Measurements from ENCODE around the gene PEMT.

The PEMT gene

DNA sequence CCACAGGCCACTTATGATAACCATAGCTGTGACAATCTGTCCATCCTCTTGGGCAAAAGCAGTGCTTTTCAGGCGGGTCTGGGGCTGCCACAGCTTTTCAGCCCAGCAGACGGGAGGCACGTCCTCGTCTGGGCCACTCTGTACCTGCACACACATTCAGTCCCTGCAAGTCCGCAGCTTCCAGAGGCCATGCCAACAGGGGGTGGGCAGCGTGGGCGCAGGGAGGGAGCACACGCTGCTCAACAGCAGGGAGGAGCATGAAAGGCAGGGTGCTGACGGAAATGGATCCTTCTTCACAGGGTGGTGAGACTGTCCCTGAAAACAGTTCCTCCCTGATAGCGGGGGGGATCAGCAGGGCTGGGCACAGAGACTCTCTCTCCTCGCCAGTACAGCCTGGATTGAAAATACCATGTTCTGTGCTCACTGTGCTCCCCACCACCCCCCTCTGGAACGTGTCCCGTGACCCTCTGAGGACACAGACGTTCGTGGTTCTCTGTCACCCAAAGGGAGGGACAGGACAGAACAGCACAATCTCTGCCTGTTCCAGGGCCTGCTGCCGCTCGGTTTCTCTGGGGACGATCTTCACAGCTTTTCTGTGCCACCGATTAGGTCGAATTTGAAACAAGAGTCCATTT lies 41.7 kb downstream of the PEMT start:
- DNase-seq, result no peak

DNA sequence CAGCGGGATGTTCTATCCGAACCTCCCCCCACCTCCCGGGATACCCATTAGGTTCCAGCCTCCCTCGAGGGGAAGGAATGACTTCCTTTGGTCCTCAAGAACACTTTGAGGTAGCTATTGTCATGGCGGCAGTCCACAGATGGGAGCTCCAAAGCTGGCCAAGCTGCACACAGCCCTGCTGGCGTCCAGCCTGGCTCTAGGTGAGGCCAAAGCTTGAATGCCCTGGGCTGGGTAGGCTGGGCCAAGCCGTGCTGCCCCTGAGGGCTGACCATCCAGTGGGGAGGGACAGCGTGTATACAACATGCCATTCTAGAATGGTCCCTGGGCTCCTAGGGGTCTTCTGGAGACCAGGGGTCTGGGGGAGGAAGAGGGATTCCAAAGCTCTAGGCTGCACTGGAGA lies 43.5 kb downstream of the PEMT start:
- no peak for DNase-seq

DNA sequence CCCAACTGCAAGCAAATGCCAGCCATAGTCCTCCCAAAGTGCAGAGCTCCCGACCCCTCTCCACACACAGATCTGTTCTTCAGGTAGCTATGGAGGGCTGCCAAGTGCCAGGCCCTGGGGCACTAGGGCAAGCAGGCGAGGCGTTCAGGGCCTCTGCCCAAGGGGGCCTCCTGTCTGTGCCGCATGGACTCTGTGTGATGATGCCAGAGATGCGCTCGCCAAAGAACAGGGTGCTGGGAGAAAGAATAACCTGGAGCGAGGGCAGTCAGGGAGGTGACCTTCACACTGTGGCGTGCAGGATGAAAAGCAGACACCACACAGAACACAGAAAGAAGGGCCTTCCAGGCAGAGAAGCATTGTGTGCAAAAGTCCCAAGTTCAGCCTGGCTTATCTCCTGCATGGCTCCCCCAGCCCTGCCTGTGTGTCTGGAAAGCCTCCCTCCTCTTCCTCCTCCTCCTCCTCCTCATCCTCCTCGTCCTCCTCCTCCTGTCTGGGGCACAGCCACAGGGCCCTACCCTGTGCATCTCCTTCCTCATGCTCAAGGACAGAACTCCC lies 44.2 kb downstream of the PEMT start:
- DNase-seq, result no peak

DNA sequence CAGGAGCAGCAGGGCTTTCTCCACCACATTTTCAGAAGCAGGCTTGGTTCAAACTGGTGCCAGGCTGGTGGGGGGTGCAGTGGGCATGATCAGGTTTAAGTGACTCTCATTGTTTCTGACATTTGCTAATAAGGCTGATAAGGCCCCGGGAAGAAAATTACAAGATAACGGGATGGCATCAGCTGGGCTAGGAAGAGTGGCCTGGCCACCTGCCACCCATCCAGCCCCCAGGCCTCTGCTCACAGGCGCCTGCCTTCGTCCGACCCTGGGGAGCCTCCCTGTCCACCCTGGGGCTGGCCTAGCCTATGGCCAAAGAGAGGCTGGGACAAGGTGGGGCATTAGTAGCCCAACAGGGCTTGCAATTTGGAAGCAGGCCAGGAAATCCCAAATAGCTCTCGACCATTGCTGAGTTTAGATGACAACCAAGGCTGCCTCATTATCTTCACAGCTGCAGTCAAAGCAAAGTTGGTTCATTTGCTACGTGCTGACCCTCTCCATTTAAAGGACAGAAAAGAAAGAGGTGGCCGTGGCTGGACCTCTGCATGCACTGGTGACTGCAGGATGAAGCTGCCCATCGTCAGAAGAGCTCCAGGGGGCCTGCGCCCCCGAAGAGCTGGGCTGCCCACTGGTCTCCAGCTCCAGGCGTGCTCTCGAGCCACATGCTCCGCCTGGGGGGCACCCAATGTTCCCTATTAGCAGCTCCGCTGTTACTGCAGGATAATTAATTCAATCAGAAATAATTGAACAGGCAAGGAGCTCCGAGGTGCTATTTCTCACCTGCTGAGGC lies 44.9 kb downstream of the PEMT start:
- DNase-seq, result no peak

DNA sequence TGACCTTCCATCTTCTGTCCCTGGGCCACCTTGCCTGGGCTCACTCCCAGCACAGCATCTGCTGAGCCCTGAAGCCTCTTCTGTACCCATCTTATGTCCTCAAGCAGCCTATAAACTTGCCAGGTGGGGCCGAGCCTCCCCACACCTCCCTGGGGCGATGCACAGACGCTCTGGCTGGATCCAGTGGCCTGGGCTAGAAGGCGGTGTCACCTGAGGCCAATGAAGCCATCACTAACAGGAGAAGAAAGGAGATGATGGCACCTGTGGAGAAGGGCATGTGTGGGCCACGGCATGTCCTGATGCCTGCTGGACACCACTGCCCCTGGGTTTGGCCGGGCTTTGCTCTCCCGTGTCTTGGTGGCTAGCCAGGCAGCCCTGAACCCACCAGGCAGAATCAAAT lies 45.5 kb downstream of the PEMT start:
- no peak for DNase-seq

DNA sequence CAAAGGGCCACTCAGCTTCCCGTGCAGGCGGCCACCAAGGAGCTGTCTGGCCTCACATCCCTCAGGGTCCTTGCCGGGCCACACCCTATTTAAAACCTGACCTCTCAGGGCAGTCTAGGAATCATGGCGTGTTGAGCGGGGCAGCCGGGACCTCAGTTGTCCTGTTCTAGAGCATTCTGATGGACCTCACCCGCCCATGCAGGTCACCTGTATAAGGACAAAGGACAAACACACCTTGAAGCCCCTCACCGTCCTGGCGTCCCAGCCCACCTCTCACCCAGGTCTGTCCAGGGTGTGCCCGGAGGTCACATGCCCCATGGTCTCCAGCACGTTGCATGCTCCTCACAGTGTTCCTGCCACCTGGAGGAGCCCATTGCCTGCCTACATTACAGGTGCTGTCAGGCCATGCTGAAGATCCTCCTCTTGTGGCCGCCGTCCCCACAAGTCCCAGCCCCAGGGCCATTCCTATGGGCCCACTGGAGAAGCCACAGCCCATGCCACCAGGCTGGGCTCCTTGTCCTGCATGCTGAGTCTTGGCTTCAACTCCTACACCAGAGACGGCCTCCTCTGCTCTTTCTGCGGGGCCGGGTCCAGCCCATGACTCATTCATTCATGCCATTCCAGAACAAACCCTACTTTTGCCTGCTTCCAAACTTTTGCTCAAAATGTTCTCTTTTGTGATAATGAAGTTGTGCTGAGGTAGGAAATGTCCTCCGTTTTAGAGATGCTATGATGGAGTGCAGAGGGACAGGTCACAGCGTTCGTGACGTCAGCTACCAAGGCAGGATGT lies 46.3 kb downstream of the PEMT start:
- no peak for DNase-seq

DNA sequence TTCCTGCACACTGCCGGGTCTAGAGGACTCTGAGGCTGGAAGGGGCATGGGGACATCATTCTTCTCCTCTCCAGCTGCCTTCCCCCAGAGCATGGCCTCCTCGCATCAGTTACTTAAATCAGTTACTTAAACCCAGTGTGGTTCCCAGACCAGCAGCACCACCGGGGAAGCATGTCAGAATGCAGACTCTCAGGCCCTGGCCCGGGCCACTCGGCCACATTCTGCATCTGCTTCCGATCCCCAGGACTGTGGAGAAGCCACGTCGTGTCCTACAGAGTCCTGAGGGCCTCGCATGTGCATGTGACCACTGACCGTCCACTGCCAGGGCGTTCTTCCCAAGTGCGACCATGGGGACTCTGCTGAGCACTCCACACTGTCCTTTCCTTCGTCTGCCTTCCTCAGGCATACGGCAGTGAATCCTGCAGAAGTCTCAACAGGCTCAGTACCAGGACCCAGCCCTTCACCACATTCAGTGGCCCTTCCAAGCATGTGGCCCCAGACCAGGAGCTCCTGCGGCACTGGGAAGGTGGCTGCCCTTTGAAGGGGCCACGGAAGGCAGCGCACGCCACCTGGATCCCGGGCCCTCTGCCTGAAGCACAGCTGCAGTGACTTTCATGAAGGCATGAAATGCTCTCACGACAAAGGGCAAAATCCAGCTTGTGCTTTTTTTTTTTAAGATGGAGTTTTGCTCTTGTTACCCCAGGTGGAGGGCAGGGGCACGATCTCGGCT lies 48.4 kb downstream of the PEMT start:
- no peak for DNase-seq

DNA sequence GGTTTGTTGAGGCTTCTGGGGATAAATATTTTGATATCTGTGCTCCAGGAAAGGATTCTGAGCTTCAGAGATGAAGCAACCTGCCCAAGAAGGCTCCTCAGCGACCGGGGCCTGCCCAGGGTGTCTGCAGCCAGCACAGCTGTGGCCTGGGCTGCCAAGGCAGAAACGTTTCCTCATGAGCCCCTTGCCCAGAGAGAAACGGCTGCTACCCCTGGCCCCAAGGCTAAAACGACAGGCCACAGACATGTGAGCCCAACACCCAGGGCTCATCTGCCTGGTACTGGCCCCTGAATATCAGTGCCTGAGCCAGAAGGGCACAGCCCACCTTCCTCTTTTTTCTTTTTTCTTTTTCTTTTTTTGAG lies 49.9 kb downstream of the PEMT start:
- no peak for DNase-seq

DNA sequence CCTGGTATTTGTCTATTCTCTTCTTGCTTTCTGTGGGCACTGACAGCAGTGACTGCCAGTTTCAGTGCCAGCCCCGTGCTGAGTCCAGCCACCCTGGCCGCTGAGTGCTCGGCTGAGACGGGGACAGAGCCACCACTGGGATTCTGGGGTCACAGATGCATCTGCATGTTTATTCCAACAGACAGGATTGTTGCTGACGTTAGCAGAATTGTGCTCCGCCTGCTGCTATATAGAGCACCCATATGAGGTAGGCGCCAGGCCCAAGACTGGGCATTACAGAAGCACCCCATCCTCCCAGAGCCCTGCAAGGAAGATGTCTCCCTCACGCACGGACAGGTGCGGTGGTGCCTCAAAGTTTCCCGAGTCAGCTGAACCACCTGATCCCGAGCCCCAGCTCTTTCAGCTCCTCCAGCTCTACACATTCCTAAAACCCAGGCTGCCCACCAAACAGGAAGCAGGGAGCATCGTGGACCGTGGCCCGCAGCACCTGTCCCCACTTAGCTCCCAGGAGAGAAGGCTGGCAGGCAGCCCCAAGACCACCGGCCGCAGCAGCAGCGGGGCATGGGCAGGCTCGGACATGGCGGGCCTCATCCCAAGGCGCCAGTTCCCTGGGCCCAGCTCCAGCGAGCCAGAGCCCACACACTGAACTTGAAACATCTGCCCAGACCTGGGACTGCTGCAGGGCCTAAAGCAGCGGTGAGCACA lies 50.4 kb downstream of the PEMT start:
- no peak for DNase-seq

DNA sequence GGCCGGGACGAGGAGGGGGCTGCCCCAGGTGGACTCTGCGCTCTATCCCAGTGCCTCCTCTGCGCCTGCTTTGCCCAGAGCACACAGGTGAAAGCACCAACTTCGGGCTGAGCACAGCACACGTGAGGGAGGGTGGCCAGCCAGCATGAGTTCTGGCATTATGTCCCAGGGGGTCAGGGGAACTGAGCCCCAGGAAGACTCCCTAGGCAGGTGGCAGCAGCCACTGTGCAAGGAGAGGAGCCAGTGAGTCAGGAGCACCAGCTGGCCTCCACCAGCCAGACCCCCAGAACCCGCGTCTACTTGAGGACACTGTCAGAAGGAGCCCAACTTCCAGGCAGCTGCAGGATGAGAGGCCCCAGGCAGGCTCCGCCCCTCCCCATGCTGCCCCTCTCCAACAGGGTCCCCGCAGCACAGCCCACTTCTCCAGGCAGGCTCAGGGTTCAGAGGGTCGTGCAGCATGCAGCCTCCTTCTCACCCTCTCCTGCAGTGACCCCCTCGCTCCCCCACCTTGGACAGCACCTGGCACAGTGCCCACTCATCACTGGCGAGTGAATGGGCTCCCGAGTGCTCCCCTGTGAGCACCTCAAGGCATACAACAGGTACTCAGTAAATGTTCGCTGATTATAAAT lies 51.1 kb downstream of the PEMT start:
- no peak for DNase-seq

DNA sequence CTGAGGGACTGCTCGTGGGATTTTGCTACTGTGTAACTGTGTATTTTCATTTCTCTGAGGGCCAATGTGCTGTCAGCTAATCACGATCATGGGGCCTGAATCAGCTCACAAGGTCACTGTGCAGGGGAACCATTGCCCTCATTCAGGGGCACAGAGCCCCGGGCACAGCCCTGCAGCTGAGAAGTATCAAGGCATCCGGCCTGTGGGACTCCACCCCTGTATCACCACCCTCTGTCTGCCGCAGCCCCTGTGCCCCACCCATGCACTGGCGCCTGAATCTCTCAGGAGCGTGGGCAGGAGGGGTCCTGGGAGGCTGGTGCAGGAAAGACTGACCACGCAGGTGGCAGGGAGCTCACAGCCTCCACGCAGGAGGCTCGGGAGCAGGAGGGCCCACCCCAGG lies 51.9 kb downstream of the PEMT start:
- no peak for DNase-seq

DNA sequence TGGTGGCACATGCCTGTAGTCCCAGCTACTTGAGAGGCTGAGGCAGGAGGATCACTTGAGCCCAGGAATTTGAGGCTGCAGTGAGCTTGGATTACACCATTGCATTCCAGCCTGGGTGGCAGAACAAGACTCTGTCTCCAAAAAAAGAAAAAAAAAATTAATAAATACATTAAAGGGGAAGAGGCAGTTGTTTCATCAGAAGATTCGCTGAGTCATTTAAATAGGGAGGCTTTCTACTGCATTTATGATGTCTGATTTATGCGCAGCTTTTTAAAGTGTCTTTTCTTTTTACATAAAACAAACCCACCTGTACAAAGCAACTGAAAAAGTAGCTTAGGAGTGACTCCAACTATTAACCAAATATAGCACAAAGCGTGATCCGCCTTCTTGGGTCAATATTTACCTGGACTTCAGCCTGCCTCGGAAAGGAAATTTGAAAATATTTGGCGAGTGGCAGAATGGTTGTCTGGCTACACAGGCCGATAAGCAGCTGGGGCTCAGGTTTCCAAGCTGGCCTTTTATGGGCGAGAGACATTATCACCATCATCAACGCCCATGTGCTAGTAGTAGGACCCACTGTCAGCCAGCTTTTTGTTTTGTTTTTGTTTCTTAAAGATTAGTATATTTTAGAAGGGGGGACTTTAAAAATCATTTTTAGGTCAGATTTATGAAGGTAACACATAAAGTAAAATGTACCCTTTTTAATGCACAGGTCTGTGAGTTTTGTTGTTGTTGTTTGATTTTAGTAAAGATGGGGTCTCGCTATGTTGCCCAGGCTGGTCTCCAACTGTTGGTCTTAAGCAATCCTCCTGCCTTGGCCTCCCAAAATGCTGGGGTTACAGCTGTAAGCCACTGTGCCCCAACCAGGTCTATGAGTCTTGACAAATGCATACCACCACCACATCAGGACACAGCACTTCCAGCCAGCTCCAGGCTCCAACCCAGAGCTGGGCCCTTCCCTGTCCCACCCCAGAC lies 52.8 kb downstream of the PEMT start:
- DNase-seq, result no peak

DNA sequence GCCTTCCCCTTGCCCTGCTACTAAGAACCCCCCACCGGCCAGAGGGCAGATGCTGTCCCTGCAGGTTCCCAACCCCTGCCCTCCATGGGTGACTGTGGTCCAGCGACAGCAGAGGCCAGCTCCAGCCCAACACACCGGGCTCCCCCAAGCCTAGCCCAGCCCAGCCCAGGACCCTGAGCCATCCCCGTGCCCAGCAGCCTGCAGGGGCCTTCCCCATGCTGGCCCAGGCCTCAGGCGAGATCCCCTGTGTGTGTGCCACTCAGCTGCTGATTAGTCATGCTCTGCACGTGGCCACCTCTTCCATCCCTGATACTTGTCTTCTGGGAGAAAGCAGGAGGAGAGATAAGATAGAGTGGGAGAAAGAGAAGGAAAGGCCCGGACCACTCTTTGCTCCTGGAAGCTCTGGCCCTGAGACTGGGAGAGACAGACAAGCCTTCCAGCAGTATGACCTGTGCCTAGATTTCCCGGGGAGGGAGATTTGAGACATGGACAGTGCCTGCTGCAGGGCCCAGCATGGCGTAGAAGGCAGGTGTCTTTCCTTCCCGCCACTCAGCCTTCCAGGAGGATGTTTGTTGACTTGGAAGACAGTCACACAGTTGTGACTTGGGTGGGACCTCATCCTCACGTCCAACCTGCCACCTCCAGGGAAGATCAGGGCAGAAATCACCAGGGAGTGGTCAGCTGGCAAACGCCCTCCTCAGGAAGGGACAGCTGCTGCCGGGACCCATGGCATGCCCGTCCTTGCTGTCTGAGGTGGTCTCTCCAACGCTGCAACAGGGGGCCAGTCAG lies 54.0 kb downstream of the PEMT start:
- DNase-seq, result no peak

DNA sequence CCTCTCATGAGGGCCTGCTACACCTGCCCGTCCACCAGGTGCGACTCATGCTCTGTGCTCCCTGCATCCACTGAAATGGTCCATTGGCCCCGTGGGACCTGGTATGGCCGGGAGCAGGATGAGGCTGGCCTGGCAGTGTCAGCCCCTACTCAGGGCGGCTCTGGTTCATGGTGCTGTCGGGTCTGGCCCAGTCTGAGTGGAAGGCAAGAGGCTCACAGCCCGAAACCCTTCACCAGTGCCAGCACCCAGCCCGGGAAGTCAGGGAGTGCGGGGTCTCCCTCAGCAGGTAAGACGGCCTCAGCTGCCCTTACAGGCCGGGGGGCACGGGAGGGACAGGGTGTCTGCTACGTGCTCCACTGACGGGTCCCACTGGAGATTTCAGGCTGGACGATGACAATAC lies 54.8 kb downstream of the PEMT start:
- DNase-seq, result no peak

DNA sequence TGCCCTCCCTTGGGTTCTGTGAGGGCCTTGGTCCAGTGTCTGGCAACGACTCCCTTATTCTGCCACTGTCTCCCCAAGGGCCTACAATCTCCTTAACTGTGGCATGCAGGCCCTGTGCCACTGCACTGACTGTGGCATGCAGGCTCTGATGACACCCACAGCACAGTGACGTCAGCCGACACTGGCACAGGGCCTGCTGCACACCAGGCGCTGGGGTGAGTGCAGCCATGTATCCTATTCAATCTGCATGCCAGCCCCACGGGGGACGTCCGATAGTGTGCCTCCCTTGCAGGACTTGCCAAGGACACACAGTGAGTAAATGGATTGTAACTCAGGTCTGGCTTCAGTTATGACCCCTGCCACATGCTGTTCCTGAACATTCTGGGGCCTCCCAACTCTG lies 55.6 kb downstream of the PEMT start:
- no peak for DNase-seq

DNA sequence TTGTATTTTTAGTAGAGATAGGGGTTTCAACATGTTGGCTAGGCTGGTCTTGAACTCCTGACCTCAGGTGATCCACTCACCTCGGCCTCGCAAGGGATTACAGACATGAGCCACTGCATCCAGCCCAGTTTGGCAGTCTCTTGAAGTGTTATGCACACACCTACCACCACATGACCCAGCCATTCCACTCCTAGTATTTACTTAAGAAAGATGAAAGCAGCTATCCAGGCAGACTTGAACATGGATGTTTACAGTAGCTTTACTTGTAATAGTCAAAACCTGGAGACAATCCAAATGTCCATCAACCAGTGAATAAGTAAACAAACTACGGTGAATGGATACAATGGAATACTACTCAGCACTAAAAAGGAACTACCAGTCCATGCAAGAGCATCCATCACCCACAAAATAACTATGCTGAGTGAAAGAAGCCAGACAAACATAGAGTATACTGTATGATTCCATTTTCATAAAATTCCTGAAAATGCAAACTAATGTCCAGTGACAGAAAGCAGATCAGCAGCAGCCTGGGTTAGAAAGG lies 57.5 kb downstream of the PEMT start:
- DNase-seq, result no peak

DNA sequence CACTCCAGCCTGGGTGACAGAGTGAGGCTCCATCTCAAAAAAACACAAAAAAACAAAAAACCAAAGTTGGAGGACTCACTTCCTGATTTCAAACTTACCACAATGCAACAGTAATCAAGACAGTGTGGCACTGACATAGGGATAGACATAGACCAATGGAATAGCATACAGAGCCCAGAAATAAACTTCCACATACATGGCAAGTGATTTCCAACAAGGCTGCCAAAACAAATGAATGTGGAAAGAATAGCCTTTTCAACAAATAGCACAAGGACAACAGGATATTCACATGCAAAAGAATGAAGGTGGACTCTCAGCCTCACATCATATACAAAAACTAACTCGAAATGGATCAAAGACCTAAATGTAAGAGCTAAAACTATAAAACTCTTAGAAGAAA lies 58.5 kb downstream of the PEMT start:
- DNase-seq, result no peak

DNA sequence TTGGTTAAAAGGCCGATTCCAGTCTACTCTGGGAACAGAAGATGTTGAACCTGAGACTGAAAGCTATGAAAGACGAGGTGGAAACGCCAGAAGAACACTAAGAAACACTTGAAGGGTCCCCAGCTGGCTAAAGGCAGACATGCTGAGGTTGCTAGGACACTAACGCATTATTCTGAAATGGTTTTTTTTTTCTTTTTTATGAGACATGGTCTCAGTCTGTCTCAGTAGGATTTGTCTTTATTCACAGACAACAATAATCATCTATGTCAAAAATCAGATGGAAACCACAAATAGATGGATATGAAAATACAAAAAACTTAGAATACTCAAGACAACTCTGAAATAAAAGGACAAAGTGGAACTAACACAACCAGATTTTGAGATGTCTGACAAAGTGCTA lies 60.4 kb downstream of the PEMT start:
- no peak for DNase-seq

All from 8988T (cell line).